HepG2 (cell line): ENCODE data around the gene SHC3. TPM values are rescaled to one million over a fixed set of nuclear protein-coding genes. Genes with fewer than 3 reads are reported as not detected.

Experiments used
- ATAC-seq: fragments of 200-7000 bp; cut with Tn5 transposase; 3 replicates; pipeline ENCODE4 v1.9.1; 2020; ENCODE audit warnings: mild to moderate bottlenecking, moderate library complexity
- BruUV-seq: library from RNA; stranded (reverse); fragments of 400-500 nt; replicated peaks from 2 replicates; lab custom pipeline; 2021; lab: Mats Ljungman, UMichigan
- CTCF ChIA-PET: fragments of 300-600 bp; formaldehyde crosslinking; extraction: SDS; loops from one replicate; lab custom pipeline; 2021; ENCODE audit warnings: low total read pairs, inconsistent platforms, low intra/inter-chr PET ratio; lab: Yijun Ruan, JAX
- POLR2A ChIA-PET: fragments of 350-600 bp; sonication (Branson Sonifier 250); formaldehyde crosslinking; loops from one replicate; lab custom pipeline; 2020; ENCODE audit warnings: antibody characterized with exemption, inconsistent platforms; lab: Yijun Ruan, JAX
- DNase-seq: peaks from one replicate; pipeline ENCODE4 v3.0.0-alpha.2; 2015; ENCODE audit warnings: low spot score
- FAIRE-seq: peaks from 3 replicates; lab custom pipeline; 2011; peaks lifted over from hg19 to GRCh38; lab: Jason Lieb, UNC
- H2AFZ ChIP-seq: one replicate; pipeline ENCODE4 v1.6.1; 2011; ENCODE audit warnings: low read length, inconsistent platforms
- H3K27ac ChIP-seq: fragments of 300-600 bp; 3 replicates; pipeline ENCODE4 v1.8.0; 2011; ENCODE audit warnings: mixed run types, mild to moderate bottlenecking, mixed read lengths, low read length, inconsistent platforms; ENCODE audit not compliant: insufficient read depth; ENCODE audit errors: extremely low read length
- H3K27me3 ChIP-seq, 2 experiments: fragments of 200-600 bp in 1 of 2; 2 replicates in 1 of 2; 3 replicates in 1 of 2; pipeline versions ENCODE4 v1.6.0 to v1.8.0; 2011; ENCODE audit warnings: low read length in 2 of 2, mild to moderate bottlenecking in 2 of 2, moderate library complexity in 2 of 2, inconsistent platforms in 1 of 2; ENCODE audit not compliant: insufficient read depth in 2 of 2, control insufficient read depth in 1 of 2
- H3K36me3 ChIP-seq, 2 experiments: fragments of 200-600 bp in 1 of 2; replicated peaks in 1 of 2; 2 replicates in 1 of 2; 3 replicates in 1 of 2; pipeline versions ENCODE4 v1.5.1 to v1.8.0; 2011; ENCODE audit warnings: low read length in 2 of 2, inconsistent platforms in 1 of 2; ENCODE audit not compliant: insufficient read depth in 2 of 2, control insufficient read depth in 1 of 2
- H3K4me1 ChIP-seq: 2 replicates; pipeline ENCODE4 v1.5.1; 2012; ENCODE audit warnings: low read length, inconsistent platforms; ENCODE audit not compliant: insufficient read depth
- H3K4me2 ChIP-seq: 2 replicates; pipeline ENCODE4 v1.6.0; 2011; ENCODE audit warnings: low read depth, low read length, inconsistent platforms
- H3K4me3 ChIP-seq, 3 experiments: fragments of 200-600 bp in 1 of 3; sonication (generic), shearing (Covaris generic) in 1 of 3; replicated peaks in 1 of 3; 2 replicates each; pipeline ENCODE4 v1.5.1; 2011 to 2016; ENCODE audit warnings: low read length in 3 of 3, inconsistent platforms in 2 of 3, low read depth in 2 of 3, mild to moderate bottlenecking in 2 of 3, control low read depth in 1 of 3, mixed read lengths in 1 of 3; ENCODE audit not compliant: insufficient read depth in 1 of 3
- H3K79me2 ChIP-seq: one replicate; pipeline ENCODE4 v1.6.1; 2011; ENCODE audit warnings: low read length, inconsistent platforms; ENCODE audit not compliant: insufficient read depth
- H3K9ac ChIP-seq: 2 replicates; pipeline ENCODE4 v1.6.0; 2011; ENCODE audit warnings: mild to moderate bottlenecking, low read depth, low read length, inconsistent platforms; ENCODE audit not compliant: insufficient read depth
- H3K9me3 ChIP-seq: 2 replicates; pipeline ENCODE4 v1.5.1; 2012; ENCODE audit warnings: mild to moderate bottlenecking, low read length
- H4K20me1 ChIP-seq: 2 replicates; pipeline ENCODE4 v1.6.0; 2011; ENCODE audit warnings: inconsistent platforms, mild to moderate bottlenecking, low read length, moderate library complexity; ENCODE audit not compliant: insufficient read depth
- CEBPB ChIP-seq: IDR thresholded peaks from 2 replicates; pipeline ENCODE4 v1.6.1; 2011; ENCODE audit warnings: low read depth, low read length, improper control_type of control experiment, borderline replicate concordance
- CTCF ChIP-seq: sonication (generic); formaldehyde crosslinking; IDR thresholded peaks from 2 replicates; pipeline ENCODE4 v1.5.0; 2020; ENCODE audit warnings: mild to moderate bottlenecking, missing genetic modification reagents, moderate library complexity
- EHMT2 ChIP-seq: fragments of 200-600 bp; sonication (generic); IDR thresholded peaks from 2 replicates; pipeline ENCODE4 v1.7.0; 2017; ENCODE audit warnings: antibody characterized with exemption, low read depth, low read length, borderline replicate concordance
- SPEN ChIP-seq: sonication (generic); formaldehyde crosslinking; IDR thresholded peaks from 2 replicates; pipeline ENCODE4 v1.5.1; 2020; ENCODE audit warnings: low read depth, mild to moderate bottlenecking, missing genetic modification reagents
- WGBS: methylation state at CpG from one replicate; pipeline ENCODE4 v1.1.6; 2017; ENCODE audit warnings: low lambda C conversion rate; 5-methylcytosine and 5-hydroxymethylcytosine counted together
- in situ Hi-C: cut with HindIII; loops from 2 replicates; pipeline ENCODE4 v1.10.0; 2017; ENCODE audit warnings: low pct_unique_long_range_greater_than_20kb; ENCODE audit not compliant: extremely low pct_ligation_motif_present
- intact Hi-C: fragments of 100-400 bp; cut with micrococcal nuclease; formaldehyde crosslinking; loops from one replicate; pipeline ENCODE4 v1.10.0; 2022; ENCODE audit not compliant: unreplicated experiment
- polyA plus RNA-seq, 8 experiments: library from polyadenylated mRNA; depleted of rRNA in 3 of 8; stranded (reverse) in 7 of 8; unstranded in 1 of 8; fragments of >200 nt; fragmentation: Illumina TruSeq in 4 of 8; extraction: Trizol in 4 of 8; gene quantifications; 2 replicates each; pipeline versions ENCODE4 v1.2.1 to v1.2.3, GENCODE V29; 2011 to 2016; ENCODE audit warnings: low read depth in 4 of 8, missing spikeins in 1 of 8, mixed read lengths in 1 of 8; ENCODE audit not compliant: insufficient read depth in 1 of 8
- total RNA-seq, 5 experiments: library from RNA; depleted of rRNA; stranded (reverse); fragments of >200 nt; fragmentation: Illumina TruSeq; extraction: Trizol; gene quantifications; 2 replicates each; pipeline ENCODE4 v1.2.3, GENCODE V29; 2016; ENCODE audit warnings: low read depth in 1 of 5

The SHC3 gene
- total and polyA plus RNA-seq, 2 of the 13 experiments (the other 11 are each of a cell fraction or from before 2014, with no cell fraction given) = 0.09 to 0.89 TPM

- no peak for TF ChIP-seq CTCF
- TF ChIP-seq EHMT2 = no peak
These were observed 61.8 kb downstream of the SHC3 start (continued) for GRCh38 chr9:89116805-89117192.

- no peaks in the 10 kb centered on the region for H3K9me3 ChIP-seq
- H3K27ac ChIP-seq = no peak overlapping the region
- no peaks in the 10 kb centered on the region for H3K79me2 ChIP-seq
- FAIRE-seq = no peak
- in situ Hi-C loops = no loop called here
- no peak for ATAC-seq
- H3K27me3 ChIP-seq = no peaks in the 10 kb centered on the region
- H2AFZ ChIP-seq = no peak overlapping the region
- H4K20me1 ChIP-seq = no peaks in the 10 kb centered on the region
- no TSS peak for BruUV-seq
- ChIA-PET CTCF (no interaction called here), POLR2A (no interaction called here)
- H3K9ac ChIP-seq = no peak overlapping the region
- no peaks in the 10 kb centered on the region for H3K36me3 ChIP-seq
- H3K4me1 ChIP-seq = no peaks in the 10 kb centered on the region
- H3K4me2 ChIP-seq = no peak overlapping the region
- WGBS = 42% methylated on average over 6 of the region's 8 CpGs
- DNase-seq = no peak
- TF ChIP-seq SPEN (CRISPR knock-in tag) (no peak), CEBPB (peak; percentile 55; the same call in 1 of the 2 replicates)
- TF ChIP-seq, all 625 proteins: peak for 1
- intact Hi-C loops = no loop called here
- no peak overlapping the region for H3K4me3 ChIP-seq
These were observed 62.4 kb downstream of the SHC3 start for GRCh38 chr9:89116064-89116804.
